Fibroblast of skin of left quadriceps (primary cell): ENCODE data around the gene STXBP5.

Source experiments
- DNase-seq, 2 experiments: peaks; one replicate each; pipeline ENCODE4 v3.0.0-alpha.2; 2013; ENCODE audit warnings: low read depth in 2 of 2

Gene STXBP5

DNA sequence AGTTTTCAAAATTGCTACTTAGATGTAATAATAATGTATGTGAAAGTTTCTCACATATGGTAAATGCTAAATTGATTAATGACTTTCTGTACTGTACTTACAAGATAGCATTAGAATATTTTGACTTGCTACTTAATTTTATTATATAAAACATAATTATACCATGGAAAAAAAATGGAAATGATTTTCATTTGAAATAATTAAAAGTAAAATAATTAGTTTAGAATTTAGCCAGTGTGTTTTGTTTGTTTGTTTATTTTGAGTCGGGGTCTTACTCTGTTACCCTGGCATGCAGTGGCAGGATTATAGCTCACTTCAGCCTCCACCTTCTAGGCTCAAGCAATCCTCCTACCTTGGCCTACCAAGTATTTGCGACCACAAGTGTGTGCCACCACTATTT, 7.1 kb downstream of the STXBP5 start:
- DNase-seq: no peak

DNA sequence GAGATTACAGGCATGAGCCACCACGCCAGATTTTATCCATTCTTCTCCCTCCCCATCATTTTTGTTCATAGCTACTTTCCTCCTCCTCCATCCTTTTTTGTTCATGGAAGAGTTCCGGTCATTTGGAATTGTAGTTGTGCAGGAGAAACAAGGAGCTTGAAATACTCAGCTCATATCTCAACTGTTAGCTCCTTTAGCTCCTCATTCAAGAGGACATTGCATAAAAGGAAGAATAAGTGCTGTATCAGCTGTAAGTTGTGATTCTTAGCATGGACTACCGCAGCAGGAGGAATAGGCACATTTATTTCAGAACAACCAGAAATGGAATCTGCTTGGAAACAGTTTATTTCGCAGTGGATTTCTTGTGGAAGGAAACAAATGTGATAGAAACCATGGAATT, 7.6 kb downstream of the STXBP5 start:
- DNase-seq: no peak

DNA sequence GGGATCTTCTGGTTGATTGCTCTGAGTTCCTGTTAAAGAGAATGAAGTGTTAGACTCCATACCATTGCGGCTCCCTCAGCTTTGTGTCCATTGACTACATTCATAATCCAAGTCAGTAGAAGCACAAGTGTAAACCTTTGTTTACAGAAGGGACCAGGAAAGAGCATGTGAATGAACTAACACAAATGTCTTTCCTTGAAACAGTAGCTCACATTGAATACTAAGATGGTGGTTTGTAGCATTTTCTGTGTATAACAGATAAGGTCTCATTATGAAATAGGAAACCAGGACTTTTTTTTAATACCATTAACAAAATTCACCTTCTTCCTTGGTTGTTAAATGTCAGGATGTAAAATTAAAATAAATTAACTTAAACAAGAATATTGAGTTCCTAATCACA, 8.4 kb downstream of the STXBP5 start:
- no peak for DNase-seq

DNA sequence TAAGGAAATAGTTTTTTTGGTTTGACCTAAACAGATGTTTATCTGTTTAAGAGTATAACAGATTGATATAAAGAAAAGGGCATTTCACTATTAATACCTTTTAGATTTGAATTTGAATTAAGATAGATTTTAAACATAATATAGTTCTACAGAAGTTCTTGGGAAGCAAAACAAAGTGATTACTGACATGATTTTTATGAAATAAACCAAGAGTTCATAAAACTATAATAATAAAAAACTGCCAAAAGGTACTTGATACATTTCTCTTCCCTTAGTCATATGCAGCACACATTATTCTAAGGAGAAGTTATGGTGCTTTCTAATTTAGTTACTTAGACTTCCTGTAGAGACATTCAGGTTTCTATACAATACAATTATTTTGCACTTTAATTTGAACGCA, 9.6 kb downstream of the STXBP5 start:
- no peak for DNase-seq

DNA sequence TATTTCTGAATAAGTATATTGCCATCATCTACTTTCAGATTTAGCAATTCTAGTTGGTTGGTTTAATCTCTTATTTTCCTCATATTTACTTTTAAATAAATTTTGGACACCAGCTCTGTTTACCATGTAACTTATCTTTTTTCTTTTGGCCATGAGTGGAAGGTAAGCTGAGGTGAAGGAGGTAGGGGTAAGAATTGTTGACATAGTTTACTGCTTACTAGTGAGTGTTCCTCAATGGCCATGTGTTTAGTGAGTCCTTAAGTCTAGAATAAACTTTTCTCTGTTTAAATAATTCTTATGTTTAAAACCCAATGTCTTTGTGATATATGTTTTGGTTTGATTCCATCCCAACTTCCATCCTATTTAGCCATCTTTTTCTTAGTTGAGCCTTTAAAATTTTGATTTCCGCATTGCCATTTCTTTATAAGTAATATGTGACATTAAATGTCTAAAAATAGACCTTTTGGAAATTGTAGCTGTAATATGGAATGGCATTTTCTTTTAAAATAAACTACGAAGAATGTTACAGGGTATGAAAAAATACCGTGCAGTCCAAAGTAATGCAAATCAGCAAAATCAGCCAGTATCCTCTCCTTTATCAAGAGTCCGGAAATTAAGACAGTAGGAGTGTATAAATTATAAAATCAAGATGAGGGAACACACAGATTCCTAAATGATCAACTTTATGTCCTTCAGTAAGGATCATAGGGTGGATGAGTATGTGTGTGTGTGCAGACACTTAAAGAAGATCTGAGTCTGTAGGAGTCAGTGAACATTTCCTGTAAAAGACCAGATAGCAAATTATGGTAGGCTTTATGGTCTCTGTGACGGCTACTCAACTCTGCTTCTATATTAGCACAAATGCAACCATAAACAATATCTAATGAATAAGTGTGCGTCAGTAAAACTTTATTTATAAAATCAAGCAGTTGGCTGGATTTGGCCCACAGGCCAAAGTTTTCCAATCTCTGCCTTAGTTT, 10.3 kb downstream of the STXBP5 start:
- DNase-seq: no peak

DNA sequence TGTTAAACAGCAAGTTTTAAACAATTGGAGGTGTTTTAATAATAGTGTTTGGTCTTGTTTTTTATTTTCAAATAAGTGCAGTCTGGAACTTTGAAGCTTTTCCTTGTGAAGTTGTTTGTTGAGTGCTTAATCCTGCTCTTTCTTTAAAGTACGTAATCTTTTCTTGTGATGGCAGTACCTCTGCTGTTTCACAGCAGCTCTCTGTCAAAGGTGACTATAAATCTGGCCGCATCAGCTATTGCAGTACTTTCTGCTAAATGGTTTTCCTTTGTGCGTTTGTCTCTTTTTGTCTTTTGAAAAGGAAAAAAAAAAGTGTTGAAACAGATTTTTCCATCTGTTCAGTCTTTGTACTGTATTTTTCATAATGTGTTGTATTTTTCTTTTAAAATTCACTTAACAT, 12.7 kb downstream of the STXBP5 start:
- no peak for DNase-seq

DNA sequence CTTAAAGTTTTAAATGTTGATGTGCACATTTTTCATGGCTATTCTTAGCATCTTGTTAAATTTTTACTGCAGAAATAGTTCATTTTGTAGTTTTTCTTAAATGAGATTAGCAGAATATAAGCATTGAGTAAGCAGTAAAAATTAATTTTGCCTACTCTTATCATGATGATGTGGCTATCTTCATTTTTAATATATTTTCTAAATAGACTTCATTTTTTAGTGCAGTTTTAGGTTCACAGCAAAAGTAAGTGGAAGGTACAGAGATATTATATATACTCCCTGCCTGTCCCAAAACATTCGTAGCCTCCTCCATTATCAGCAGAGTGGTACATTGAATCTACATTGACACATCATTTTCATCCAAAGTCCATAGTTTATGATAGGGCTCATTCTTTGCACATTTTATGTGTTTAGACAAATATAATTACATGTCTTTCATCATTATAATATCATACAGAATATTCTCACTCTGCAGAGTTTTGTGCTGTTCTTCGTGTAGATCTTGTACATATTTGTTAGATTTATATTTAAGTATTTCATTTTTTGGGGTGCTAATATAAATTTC, 13.7 kb downstream of the STXBP5 start:
- DNase-seq: no peak

DNA sequence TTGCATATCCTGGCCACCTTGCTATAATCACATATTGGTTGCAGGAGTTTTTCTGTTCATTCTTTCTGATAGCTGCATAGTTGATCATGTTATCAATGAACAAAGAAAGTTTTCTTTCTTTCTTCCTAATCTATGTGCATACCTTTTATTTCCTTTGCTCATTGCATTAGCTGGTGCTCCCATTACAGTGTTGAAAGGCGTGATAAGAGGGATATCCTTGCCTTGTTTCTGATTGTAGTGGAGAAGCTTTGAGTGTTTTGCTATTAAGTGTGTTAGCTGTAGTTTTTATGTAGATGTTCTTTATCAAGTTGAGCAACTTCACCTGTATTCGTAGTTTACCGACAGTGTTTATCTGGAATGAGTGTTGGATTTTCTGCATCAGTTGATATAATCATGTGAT, 14.6 kb downstream of the STXBP5 start:
- no peak for DNase-seq

DNA sequence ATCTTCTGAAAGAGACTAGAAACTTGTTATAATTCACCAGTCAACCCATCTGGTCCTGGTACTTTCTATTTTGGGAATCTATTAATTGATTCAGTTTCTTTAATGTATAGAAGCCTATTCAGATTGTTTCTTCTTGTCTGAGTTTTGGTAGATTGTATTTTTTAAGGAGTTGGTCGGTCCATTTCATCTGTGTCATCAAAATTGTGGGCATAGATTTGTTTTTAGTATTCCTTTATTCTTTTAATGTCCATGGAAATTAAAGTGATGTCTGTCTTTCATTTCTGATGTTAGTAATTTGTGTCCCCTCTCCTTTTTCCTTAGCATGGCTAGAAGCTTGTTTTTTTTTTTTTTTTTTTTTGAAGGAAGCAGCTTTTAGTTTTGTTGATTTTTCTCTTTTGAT, 15.2 kb downstream of the STXBP5 start:
- no peak for DNase-seq

DNA sequence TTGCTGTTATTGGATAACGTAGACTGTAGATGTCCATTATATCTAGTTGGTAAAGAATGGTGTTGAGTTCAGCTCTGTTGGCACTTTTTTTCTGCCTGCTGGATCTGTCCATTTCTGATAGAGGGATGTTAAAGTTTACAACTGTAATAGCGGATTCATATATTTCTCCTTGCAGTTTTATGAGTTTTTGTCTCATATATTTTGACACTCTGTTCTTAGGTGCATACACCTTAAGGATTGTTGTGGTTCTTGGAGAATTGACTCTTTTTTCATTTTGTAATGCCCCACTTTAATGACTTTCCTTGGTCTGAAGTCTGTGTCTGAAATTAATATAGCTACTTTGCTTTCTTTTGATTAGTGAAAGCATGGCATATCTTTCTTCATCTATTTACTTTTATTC, 16.1 kb downstream of the STXBP5 start:
- DNase-seq: no peak

DNA sequence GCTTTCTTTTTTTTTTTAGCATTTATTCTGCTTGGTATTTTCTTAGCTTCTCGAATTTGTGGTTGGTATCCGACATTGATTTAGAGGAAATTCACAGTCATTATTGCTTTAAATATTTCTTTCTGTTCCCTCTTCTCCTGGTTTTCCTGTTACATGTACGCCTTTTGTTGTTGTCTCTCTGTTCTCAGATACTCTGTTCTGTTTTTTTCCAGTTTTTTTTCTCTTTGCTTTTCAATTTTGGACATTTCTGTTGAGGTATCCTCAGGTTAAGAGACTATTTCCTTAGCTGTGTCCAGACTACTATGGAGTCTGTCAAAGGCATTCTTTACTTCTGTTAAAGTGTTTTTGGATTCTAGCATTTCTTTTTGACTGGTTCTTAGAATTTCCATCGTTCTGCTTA, 17.5 kb downstream of the STXBP5 start:
- no peak for DNase-seq

DNA sequence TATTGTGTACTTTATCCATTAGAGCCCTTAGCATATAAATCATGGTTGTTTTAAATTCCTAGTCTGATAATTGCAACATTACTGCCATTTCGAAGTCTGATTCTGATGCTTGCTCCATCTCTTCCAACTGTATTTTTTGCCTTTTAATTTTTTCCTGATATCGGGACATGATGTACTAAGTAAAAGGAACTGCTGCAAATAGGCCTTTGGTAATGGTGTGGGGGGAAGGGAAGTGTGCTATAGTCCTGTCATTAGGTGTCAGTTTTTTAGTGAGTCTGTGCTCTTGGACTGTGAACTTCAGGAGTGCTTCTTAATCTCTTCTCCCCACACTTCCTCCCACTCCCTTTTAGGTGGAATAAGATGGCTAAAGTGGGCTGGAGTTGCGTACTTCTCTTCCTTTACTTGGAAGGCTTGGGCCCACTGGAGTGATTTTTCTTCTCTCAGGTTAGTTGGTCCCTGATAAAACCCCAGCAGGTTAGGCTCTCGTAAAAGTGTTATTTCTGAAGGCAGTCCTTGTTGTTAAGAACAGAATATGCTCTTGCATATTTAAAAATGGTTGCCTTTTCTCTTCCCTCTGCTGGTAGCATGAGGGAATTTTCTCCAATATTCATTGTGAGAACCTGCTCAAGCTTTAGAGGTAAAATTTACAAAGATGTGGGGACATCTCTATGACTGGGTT, 18.1 kb downstream of the STXBP5 start:
- no peak for DNase-seq

DNA sequence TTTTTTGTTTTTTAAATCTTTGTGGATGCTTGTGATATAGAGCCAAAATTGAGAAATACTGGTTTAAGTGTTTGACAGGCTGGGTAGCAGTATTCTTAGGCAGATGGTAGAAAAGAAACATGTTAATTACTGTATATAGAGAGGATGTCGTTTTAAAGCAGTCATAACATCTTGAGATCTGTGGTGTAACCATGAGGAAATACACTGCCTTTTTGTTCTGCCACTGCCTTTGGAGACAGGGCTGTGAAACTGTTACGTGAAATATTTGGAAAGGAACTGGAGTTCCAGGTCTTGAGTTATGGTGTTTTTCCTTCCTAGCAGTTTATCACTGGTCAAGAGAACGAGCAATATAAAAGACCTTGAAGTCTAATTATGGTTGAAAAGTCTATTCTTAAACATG, 19.5 kb downstream of the STXBP5 start:
- no peak for DNase-seq

DNA sequence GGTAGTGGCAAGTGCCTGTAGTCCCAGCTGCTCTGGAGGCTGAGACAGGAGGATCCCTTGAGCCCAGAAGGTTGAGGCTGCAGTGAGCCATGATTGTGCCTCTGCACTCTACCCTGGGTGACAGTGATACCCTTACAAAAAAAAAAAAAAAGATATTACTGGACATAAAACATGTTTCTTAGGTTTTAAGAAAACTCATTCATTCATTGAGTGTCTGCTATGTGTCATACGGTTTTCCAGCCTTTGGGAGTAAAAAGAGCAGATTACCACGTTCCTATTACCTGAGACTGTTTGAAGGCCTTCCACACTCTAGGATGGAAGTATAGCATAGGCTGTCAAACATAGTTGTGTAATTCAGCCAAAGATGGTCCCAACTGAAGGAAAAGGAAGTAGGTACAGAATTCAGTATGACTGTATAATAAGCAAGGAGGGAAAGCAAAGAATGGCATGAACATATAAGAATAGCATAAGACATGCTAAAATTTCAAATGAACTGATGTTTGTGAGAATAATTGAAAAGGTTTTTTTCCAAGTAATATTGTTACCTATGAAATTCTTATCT, 22.0 kb downstream of the STXBP5 start:
- no peak for DNase-seq

DNA sequence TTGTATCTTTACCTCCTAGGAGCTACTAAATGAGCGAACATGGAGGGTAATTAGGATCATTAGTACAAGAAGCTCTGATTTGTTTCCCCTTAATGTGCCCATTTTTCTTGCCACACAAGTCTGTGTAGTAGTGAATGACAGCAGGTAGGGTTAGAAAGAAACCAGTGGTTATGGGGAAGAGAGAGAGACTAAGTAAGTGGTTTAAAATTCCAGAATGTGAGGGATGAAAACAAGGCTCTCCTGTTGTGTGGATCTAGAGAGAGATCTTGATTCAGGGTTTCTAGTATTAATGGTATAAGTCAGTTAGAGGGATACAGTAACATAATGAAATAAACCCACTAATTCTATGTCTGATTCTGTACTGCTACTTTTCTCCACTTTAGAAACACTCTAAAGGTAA, 22.7 kb downstream of the STXBP5 start:
- DNase-seq: no peak

DNA sequence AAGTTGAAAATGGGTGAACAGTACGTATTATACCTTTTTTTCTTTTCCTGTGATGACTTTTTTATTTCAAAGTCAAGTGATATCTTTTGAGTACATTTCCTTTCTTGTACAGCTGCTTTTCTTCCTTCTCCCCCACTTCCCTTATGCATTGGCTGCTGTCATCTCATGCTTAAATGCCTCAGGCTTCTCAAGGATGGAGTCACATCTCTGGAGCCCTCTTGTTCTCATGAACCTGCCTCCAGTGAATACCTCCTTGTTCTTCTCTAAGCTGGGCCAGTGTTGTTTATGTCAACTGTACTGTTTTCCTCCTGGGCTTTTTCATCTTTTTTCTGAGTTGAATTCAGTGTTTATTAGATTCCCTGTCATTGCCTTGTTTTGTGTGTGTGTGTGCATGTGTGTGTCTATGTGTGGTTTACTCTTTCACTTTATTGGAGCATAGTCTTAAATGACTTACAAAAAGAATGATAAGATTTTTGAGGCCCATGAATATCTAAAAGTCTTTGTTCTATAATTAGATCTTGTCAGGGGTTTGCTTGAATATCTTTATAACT, 23.6 kb downstream of the STXBP5 start:
- no peak for DNase-seq

DNA sequence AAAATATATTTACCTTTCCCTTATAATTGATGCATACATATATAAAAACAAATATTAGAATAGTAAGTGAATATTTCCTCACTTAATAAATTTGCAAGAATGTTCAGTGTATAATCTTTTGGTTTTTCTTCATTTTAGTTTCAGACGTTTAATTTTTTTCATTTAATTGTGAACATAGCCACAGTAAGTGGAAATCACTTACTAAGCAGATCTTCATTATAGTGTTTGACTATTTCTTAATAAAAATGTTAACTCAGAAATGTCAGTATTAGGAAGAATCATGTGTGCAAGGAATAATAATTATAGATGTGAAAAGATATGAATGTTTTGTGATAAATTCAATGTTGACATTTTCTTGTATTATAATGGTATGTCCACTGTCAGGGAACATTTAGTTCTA, 27.4 kb downstream of the STXBP5 start:
- no peak for DNase-seq

DNA sequence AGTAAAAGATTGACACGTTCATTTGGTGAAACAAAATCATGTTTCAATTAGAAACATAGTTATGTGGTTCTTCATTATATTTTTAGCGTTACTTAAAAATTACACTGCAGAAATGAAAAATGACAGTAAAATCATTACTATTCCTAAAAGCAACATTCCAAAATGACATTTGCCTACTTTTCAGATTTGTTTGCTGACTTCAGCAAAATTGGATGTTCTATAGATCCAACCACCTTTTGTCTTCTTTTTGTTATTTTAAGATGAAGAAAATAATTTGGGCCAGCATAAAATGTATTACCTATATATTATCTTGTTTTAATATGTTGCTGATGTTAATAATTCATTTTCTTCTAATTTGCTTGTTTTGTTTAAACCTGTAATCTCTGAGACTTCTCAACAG, 30.5 kb downstream of the STXBP5 start:
- no peak for DNase-seq

DNA sequence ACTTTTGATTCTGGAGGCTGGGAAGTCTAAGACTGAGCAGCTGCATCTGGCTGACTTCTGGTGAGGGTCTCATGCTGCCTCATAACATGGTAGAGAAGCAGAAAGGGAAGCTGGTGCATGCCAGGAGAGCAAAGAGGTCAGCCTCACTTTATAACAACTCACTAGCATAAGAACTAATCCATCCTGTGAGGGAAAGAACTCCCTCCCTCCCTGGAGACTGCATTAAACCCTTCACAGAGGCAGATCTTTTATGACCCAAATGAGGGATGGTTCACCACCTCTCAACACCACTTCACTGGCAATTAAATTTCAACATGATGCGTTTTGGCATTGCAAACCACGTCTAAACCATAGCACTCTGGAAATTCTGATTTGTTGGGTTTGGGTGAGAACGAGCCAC, 33.9 kb downstream of the STXBP5 start:
- no peak for DNase-seq

DNA sequence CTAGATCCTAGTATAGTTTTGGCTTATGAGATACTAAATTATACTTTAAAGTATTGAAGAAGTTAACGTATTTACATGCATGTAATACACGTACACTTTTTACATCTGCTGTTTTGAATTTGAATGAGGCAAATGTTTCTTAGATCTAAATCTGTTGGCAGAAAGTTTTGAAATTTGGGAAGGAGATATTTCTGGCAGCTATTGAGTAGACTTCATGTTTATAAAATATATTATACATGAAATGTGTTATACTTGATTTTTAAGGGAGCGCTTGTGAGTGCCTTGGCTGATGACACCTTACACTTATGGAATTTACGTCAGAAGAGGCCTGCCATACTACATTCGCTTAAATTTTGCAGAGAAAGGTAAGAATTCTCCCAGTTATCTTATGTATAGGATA, 34.7 kb downstream of the STXBP5 start:
- DNase-seq: no peak

DNA sequence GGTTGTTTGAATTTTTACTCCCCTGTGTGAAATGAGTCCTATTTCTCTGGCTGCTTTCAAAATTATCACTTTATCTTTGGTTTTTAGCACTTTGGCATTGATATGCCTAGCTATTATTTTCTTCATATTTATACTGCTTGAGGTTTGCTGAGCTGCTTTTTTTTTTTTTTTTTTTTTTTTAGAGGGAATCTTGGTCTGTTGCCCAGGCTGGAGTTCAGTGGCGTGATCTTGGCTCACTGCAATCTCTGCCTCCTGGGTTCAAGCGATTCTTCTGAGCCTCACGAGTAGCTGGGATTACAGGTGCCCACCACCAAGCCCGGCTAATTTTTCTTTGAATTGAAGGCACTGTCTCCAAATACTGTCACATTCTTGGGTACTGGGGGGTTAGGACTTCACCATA, 40.6 kb downstream of the STXBP5 start:
- no peak for DNase-seq

DNA sequence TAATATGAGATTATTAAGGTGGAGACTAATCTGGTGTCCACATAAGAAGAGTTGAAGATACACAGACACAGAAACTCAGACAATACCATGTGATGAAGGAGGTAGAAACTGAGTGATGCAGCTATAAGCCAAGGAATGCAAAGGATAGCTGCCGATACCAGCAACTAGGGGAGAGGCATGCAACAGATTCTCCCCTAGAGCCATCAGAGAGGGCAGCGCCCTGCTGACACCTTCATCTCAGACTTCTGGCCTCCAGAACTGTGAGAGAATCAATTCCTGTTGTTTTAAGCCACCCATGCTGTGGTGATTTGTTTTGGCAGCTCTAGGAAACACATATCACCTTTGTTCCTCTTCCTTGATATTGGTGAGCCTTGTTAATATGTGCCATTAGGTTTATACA, 41.5 kb downstream of the STXBP5 start:
- DNase-seq: no peak
